HG02759 (cell line): ENCODE results near the gene MED13.
"Not testable (repeated sequence)": the region's sequence is repeated elsewhere in the genome, so short reads cannot be mapped to it uniquely, and the experiment has no call there.

Experiments used
- ATAC-seq: cut with Tn5 transposase; IDR thresholded peaks from one replicate; pipeline ENCODE4 v1.9.1; 2021; ENCODE audit warnings: mild to moderate bottlenecking, moderate library complexity; ENCODE audit not compliant: unreplicated experiment

MED13 gene

DNA sequence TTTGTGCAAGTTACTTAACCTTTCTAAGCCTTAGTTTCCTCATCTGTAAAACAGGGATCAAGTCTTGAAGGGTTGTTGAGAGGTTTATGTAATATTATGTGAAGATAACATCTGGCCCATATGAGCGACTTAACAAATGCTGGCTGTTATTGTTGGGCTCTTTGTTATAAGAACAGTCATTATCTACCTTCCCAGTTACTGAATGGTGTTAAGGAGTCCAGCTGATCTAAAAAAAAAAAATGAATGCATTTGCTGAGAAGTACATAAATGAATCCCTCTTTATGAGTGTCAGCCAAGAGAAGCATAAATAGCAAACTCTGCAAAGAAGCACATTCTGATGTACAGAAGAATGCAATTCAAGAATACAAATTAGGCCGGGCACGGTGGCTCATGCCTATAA, 24.3 kb upstream of the MED13 start:
- ATAC-seq = no peak

DNA sequence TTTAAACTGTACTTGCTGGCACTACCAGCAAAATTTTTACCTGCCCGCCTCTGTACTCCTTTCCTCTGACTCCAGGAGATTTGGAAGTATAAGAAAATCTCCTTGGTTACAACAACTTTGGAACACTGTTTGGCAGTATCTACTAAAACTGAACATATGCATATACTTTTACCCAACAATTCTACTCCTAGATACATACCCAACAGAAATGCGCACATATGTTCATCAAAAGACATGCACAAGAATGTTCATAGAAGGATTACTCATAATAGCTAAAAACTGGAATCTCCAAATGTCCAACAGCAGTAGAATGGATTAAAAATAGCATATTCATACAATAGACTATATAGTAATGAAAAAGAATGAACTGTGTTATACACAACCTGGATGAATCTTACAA, 21.7 kb upstream of the MED13 start:
- no peak for ATAC-seq

DNA sequence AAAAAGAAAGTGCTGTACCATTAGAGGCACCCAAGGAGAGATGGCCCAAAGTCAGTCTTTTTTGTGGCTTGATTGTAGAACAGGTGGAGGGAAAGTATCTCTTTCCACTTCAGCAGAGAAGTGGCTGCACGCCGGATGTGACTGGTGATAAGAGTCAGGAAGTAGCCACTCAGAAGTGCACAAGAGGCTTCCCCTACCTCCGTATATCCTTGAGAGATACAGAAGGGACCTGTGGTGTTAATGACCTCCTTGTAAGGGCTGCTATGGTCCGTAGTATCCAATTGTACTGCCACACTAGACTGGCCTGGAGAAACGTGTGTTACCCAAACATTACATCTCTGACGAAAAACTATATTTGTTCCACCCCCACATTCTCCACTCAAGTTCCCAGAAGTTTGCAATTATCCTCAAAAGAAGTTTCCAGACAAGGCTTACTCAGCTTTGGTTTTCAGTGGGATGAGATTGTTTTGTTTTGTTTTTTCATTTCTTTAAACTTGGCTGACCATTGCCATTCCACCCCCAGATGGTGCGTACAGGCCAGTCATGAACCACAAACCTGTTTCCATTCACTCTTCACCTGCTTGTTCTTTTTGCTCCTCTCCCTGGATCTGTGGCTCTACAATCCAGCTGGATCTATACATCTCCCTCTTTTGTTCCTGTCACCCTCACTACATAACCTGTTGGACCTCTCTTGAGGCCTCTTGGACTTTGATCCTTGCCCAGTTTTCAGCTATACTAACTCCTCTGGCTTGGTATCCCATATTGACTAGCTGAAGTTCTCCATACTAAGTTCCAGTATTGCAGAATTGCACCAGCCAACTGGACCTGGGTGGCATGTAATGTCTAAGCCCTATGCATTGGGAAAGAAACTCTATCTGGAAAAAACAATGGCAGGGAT, 20.7 kb upstream of the MED13 start:
- ATAC-seq = no peak

DNA sequence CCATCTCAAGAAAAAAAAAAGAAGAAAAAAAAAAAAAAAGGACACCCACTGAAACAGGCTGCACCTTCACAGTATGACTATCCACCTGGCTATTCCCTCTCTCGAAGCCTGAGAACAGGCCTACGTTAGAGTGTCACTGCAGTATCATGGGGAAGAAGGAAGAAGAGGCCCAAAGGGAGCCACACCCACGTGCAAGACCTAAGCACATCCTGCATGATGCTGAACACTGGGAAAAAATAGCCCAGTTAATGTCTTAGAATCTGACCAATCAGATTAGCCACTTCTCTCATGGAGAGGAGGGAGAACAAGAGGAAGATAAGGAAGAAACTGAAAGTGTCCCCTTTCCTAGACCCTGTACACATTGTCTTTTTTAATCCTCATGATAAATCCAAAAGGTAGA, 19.5 kb upstream of the MED13 start:
- ATAC-seq = no peak

DNA sequence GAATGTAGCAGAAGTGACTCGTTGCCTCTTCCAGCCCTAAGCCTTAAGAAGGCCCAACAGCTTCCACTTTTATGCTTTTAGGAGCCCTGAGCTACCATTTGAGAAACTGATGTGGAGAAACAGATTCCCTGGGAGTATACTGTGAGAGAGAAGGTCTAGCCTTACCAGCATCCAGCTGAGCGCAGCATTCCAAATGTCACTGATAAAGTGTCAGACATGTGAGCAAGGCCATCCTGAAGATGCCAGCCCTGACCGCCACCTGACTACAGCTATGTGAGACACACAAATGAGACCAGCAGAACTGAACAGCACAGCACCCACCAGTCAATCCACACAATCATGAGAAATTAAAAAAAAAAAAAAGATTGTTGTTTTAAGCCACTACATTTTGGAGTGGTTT, 18.6 kb upstream of the MED13 start:
- no peak for ATAC-seq

DNA sequence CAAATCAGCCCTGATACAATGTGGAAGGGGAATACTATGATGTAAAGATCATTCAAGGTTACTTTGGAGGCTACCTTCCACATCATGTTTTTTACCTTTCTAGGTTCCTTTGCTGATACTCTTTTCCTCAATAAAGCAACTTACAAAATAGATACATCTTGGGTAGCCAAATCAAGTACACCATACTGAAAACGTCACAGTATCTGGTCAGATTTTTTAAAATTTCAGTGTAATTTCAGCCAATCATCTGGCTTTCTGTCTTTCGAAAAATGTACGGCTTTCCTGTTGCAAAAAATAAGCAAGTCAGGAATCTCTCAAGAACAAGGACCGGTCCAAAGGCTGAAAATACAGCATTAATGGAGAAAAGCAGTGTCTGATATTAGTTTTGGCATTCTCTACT, 15.6 kb upstream of the MED13 start:
- ATAC-seq = no peak

DNA sequence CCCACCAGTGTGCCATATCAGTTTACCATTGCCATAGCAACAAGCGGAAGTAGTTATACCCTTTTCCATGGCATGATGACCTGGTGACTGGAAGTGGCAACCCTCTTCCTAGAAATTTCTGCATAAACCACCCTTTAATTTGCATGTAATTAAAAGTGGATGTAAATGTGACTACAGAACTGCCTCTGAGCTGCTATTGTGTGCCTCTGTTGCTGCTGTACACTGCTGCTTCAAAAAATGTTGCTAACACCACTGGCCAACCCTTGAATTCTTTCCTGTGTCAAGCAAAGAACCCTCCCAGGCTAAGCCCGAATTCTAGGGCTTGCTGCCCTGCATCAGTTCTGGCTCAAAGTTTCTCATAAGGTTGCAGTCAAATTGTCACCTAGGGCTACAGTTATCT, 12.9 kb upstream of the MED13 start:
- no peak for ATAC-seq

DNA sequence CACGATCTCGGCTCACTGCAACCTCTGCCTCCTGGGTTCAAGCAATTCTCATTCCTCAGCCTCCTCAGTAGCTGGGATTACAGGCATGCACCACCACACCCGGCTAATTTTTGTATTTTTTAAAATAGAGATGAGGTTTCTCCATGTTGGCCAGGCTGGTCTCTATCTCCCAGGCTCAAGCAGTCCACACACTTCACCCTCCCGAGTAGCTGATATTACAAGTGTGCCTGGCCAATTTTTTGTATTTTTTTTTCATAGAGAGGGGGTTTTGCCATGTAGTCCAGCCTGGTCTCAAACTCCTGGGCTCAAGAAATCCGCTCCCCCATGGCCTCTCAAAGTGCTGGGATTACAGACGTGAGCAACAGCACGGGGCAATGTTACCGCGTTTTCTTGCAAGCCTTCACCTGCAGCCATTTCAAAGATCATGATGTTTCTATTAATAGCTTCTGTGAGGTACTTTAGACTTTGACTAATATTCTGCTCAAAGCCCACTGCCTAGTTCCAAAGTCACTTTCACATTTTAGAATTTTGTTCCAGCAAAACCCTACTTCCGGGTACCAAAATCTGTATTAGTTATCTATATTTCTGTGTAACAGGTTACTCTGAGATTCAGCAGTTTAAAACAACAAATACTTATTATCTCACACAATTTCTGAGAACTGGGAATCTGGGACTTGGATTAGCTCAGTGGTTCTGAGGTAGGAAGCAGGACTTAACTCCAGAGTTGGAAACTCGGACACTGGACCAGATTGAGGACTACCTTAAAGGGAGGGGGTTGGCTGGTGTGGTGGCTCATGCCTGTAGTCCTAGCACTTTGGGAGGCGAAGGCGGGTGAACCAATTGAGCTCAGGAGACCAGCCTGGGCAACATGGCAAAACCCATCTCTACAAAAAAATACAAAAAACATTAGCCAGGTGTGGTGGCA, 12.0 kb upstream of the MED13 start:
- ATAC-seq = no peak

DNA sequence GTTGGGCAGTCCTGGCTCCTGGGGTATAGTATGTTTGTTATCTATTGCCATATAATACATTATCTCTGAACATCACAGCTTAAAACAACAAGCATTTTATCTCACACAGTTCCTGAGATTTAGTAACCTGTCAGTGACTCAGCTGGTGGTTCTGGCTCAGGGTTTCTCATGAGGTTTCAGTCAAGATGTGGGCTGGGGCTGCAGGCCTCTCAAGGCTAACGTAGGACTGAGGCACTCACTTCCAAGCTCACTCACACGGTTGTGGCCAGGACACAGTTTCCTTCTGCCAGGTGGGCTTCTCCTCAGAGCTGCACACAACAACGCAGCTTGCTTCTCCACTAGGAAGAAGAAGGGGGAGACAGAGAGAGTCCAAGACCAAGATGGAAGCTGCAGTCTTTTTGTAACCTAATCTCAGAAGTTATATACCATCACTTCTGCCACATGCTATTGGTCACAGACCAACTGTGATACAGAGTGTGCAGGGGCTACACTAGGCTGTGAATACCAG, 10.3 kb upstream of the MED13 start:
- no peak for ATAC-seq

DNA sequence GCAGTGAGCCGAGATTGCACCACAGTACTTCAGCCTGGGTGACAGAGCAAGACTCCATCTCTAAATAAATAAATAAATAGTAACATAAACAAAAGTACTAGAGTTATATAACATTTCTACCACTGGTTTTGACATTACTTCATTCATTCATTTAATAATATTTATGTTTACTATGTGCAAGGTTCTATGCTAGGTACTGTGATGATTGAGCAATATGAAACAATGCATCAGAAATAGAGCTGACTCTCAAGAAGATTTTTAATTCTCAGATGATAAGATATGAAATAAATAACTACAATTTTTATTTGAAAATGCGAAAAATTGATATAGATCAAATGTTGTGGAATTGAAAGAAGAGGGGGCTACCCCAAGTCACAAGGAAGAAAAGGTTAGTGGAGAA, 8.9 kb upstream of the MED13 start:
- no peak for ATAC-seq

DNA sequence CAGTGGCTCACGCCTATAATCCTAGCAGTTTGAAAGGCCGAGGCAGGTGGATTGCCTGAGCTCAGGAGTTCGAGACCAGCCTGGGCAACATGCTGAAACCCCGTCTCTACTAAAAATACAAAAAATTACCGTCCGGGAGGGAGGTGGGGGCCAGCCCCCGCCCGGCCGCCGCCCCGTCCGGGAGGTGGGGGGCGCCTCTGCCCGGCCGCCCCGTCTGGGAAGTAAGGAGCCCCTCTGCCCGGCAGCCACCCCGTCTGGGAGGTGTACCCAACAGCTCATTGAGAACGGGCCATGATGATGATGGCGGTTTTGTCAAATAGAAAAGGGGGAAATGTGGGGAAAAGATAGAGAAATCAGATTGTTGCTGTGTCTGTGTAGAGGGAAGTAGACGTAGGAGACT, 7.8 kb upstream of the MED13 start:
- ATAC-seq = not testable (repeated sequence)

DNA sequence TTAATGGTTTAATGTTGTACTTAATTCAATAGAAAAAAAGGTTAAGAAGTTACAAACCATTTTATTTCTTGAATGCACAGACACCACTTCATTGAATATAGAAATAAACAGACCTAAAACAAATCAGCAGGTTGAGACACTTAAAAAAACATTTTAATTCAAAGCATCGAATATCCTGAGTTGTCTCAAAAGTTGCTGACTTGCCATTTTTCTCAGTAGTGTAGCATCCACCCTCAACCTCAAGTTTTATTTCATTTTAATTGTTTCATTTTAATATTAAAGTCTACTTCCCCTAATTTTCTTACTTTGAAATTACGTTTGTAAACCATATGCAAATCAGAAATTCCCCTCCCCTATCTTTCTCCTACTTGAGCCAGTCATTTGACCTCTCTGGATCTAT, 5.8 kb upstream of the MED13 start:
- no peak for ATAC-seq

DNA sequence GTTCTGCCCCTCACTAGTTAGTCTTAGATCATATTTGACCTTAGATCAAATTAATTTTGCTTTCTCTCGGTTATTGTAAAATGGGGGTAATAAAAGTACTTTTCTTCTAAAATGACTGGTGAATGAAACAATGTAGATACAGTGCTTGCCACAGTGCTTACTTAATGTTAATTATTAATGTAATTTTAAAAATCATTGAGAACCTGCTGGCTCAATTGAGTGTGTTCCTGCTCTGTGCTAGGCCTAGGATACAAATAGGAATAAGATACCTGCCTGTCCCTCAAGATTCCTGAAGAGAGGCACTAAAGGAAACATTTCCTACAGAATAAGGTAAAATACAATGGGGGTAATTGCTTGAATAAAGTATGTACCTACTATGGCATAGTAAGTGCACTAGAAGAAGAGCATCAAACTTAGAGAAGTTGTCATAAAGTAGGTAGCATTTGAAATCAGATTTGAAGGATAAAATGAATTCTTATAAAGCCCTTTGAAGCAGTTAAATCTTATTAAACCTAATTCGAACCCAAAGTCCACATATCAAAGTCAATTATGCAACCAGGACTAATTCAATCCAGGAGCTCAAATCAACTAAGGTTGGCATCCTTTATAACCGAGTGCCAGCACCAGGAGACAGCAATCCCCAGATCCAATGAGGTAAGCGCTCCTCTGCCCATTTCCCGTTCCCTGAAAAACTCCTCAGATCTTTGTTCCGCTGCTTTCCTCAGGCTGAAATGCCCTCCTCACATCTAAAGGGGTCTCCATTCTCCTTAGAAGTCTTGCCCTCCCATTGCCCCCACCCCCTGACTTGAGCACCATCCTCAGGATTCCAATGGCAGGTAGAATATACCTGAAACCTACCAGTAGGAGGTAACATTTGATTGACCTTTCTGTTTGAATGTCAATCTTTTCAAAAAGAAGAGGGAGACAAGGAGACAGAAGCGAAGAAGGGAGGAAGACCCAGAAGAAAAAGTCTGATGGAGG, 2.4 kb upstream of the MED13 start:
- no peak for ATAC-seq

DNA sequence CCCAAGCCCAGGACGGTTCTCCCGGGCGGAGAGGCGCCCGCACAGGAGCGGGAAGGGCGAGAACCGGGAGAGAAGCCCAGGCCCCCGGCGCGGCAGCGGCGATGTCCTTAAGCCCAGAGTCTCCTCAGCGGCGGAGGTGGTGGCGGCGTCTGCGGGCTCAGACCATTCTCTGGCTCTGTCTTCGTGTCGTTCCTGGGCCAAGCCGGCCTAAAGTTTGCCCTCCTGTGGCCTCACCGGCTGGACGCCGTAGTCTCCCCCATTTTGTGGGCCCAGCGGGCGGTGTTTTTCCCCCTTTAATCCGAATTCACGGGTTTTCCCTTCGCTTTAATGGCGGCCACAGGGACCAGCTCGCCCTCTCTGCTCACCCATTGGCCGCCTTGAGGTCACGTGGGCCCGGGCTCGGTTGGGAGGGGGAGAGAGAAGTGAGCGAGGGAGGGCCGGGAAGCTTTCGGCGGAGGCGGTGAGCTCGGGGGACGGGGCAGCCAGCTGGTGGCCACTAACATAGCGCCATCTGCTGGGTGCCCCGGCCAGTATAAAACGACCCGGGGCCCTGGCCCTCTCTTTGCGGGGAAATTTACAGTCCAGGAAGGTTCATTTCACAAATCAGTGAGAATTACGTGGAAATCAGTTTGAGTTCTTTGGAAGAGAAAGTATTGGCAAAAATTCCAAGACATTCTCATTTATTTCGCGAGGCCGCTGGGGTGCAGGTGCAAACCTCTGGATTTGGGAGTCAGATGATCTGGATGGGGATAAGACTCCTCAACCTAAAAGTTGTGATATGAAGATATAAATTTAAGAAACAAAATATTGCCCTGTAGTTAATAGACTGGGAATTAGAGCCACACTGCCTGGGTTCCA, 762 bp upstream of the MED13 start:
- ATAC-seq = peak; percentile 96

DNA sequence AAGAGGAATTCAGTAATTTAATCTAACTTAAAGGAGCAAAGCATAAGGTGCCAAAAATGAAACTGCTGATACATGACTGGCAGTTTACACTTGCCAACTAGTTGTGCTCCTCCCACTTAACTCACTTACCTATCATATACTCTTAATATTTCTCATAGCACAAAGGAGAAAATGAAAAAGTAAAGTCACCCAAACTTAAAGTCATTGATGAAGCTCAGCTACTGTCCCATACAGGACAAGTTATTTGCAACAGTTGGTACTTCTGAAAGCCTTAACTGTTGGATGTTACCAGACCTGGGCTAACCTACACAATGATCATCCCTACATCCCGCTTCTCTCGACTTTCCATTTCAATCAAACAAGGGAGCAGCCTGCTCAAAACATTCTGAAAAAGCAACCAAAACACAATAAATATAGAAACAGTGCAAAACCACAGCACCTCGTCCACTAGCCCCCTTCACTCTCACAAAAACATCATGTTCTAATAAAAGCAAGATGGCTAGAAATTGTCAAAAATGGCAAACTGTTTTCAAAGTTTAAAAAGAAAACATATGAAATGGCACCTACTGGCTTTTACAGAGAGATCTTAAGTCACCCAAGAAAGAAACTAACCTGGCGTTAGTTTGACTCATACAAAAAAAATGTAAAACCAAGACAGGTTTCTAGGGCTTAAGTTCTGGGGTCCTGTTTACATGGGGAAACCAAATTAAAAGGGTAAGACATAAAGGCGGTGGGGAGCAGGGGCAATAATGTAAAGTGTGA, 868 bp downstream of the MED13 start:
- no peak for ATAC-seq

DNA sequence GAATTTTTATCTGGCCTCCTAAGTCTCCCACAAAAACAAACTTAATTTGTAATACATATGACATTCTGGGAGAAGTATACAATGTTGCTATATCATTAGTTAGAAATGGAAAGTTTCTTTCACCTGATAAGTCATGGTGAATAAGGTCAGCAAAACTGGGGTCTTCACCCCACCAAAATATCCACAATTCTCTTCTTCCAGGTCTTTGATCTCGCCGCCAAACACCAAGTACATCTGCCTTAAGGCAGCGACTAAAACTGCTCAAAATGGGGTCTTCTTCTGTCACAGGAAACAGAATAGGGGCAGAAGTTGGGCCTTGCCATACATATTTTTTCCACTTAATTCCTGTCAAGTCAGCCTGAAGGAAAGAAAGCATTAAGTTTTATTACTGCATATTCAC, 2.1 kb downstream of the MED13 start:
- ATAC-seq = no peak

DNA sequence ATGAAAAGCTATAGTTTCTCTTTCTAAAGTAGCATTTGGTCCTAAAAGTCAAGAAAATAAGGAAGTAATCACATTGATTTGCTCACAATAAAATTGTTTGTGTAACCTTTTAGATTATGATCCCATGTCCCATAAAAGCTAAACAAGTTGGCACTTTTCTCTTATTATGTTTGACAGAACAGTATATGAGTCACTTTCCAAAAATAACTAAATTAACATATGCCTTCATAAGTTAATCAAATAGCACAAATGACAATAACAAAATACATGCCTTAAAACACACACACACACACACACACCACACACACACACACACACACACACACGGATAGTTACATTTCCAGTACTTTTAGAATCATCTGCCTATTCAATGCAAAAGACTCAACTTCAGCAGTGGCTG, 2.8 kb downstream of the MED13 start:
- no peak for ATAC-seq

DNA sequence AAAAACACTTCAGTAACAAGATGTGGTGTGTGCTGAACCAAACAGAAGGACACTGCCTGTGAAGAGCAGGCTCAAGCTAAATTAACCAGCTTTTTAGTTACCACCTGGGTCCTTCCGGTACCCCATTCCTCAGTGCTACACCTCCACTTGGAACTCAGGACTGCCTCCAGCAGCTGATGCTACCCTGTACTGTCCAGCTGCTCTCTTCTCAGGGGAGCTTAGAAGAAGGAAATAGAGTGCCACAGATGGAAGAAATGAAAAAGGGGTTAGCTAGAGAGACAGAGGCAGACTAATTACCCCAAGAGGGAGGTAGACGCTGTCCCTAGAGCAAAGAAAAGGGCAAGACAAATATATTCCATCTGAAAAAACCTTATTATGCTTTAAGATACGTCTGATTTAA, 5.7 kb downstream of the MED13 start:
- ATAC-seq = no peak

DNA sequence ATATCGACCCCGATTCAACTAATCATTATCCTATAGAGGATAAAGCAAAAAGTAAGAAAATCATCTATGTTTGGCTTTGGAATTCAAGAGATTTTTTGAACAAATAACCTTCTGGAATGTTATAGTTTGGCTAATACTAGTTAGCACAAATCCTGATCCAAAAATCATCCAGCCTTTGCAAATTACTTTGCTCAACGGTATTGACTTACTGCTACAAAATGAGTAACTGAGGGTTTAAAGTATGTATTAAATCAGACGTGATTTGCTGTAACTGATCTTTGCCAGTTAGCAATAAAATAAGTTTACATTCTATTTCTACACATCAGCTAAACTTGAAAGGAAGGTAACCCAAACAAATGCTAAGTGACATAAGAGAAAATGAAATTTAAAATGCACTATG, 6.5 kb downstream of the MED13 start:
- ATAC-seq = no peak
